Suppressor macrophage treated with lipopolysaccharide for 4 hours (primary cell): Measurements from ENCODE around the gene CCDC30.
"Not testable (repeated sequence)": the region's sequence is repeated elsewhere in the genome, so short reads cannot be mapped to it uniquely, and the experiment has no call there.

Source experiments
- DNase-seq: peaks from one replicate; pipeline ENCODE4 v3.0.0-alpha.2; 2020

The CCDC30 gene

GRCh38 chr1:42454403-42454802, 8.7 kb upstream of the CCDC30 start:
- no peak for DNase-seq

- DNase-seq, result peak; percentile 95
Measured at GRCh38 chr1:42456010-42456753, 6.9 kb upstream of the CCDC30 start, which contains the start of the genes PPCS and ZMYND12. Gene PPCS, plus strand, starts transcription at chr1:42456543. Its CDS starts 23 bp downstream, at chr1:42456566. Gene ZMYND12, minus strand, starts transcription at chr1:42456022. Its CDS starts 25 bp downstream, at chr1:42455997.

GRCh38 chr1:42456754-42457089, 6.4 kb upstream of the CCDC30 start:
- peak; percentile 69 for DNase-seq

- no peak for DNase-seq
Measured at GRCh38 chr1:42461196-42461595, 1.9 kb upstream of the CCDC30 start.

GRCh38 chr1:42463921-42464320, 835 bp downstream of the CCDC30 start:
- DNase-seq, result no peak

- no peak for DNase-seq
Measured at GRCh38 chr1:42466030-42466429, 2.9 kb downstream of the CCDC30 start.

GRCh38 chr1:42469727-42470126, 6.6 kb downstream of the CCDC30 start:
- DNase-seq, result no peak

GRCh38 chr1:42476605-42477004, 13.5 kb downstream of the CCDC30 start:
- no peak for DNase-seq

GRCh38 chr1:42477354-42477753, 14.3 kb downstream of the CCDC30 start:
- DNase-seq, result not testable (repeated sequence)

GRCh38 chr1:42477775-42478174, 14.7 kb downstream of the CCDC30 start:
- DNase-seq, result no peak

- peak; percentile 65 for DNase-seq
Measured at GRCh38 chr1:42479621-42480020, 16.5 kb downstream of the CCDC30 start.

- DNase-seq, result peak; percentile 13
Measured at GRCh38 chr1:42480921-42481320, 17.8 kb downstream of the CCDC30 start.

- no peak for DNase-seq
Measured at GRCh38 chr1:42482635-42483153, 19.6 kb downstream of the CCDC30 start.

GRCh38 chr1:42484382-42484781, 21.3 kb downstream of the CCDC30 start:
- DNase-seq, result no peak

GRCh38 chr1:42490237-42490636, 27.2 kb downstream of the CCDC30 start:
- DNase-seq, result no peak

- not testable (repeated sequence) for DNase-seq
Measured at GRCh38 chr1:42502031-42502430, 38.9 kb downstream of the CCDC30 start.

GRCh38 chr1:42504535-42505128, 41.5 kb downstream of the CCDC30 start:
- DNase-seq, result no peak

GRCh38 chr1:42506576-42506975, 43.5 kb downstream of the CCDC30 start:
- no peak for DNase-seq

- DNase-seq, result peak; percentile 43
Measured at GRCh38 chr1:42511581-42512155, 48.6 kb downstream of the CCDC30 start.

GRCh38 chr1:42518908-42519307, 55.8 kb downstream of the CCDC30 start:
- DNase-seq, result no peak

- DNase-seq, result no peak
Measured at GRCh38 chr1:42523171-42523570, 60.1 kb downstream of the CCDC30 start.

- DNase-seq, result no peak
Measured at GRCh38 chr1:42524330-42524729, 61.2 kb downstream of the CCDC30 start.

GRCh38 chr1:42529724-42530181, 66.7 kb downstream of the CCDC30 start:
- DNase-seq, result peak; percentile 87

- DNase-seq, result no peak
Measured at GRCh38 chr1:42531043-42531442, 68.0 kb downstream of the CCDC30 start.
